CD1c-positive myeloid dendritic cell (primary cell): Measurements from ENCODE around the gene ANKRD36C.
"Not testable (repeated sequence)": the region's sequence is repeated elsewhere in the genome, so short reads cannot be mapped to it uniquely, and the experiment has no call there.

Experiments used
- DNase-seq: peaks from one replicate; pipeline ENCODE4 v3.0.0-alpha.2; 2016; ENCODE audit errors: extremely low spot score

The ANKRD36C gene

GRCh38 chr2:95799147-95799889, 192.3 kb downstream of the ANKRD36C start:
- DNase-seq: not testable (repeated sequence)

- not testable (repeated sequence) for DNase-seq
These were observed 195.2 kb downstream of the ANKRD36C start for GRCh38 chr2:95796249-95797099.

GRCh38 chr2:95793970-95794369, 197.7 kb downstream of the ANKRD36C start:
- not testable (repeated sequence) for DNase-seq

GRCh38 chr2:95790180-95790579, 201.4 kb downstream of the ANKRD36C start:
- not testable (repeated sequence) for DNase-seq

- not testable (repeated sequence) for DNase-seq
These were observed 202.2 kb downstream of the ANKRD36C start for GRCh38 chr2:95789385-95789784.

GRCh38 chr2:95788642-95789041, 203.0 kb downstream of the ANKRD36C start:
- not testable (repeated sequence) for DNase-seq
